SK-N-SH treated with all-trans-retinoic acid at 6 μM for 48 hours (cell line): ENCODE measurements around the gene GALC.

ENCODE experiments used
- CSDC2 ChIP-seq: fragments of 250-450 bp; sonication (Bioruptor Pico); IDR thresholded peaks from 2 replicates; pipeline ENCODE4 v1.5.0; 2020; ENCODE audit warnings: mild to moderate bottlenecking, moderate library complexity
- GLIS3 ChIP-seq: fragments of 250-450 bp; sonication (Bioruptor Pico); IDR thresholded peaks from 2 replicates; pipeline ENCODE4 v1.5.0; 2020; ENCODE audit warnings: mild to moderate bottlenecking, moderate library complexity
- ISL1 ChIP-seq: fragments of 250-450 bp; sonication (Bioruptor Pico); IDR thresholded peaks from 2 replicates; pipeline ENCODE4 v2.1.2; 2022; ENCODE audit warnings: mild to moderate bottlenecking, moderate library complexity
- PPARA ChIP-seq: fragments of 250-450 bp; sonication (Bioruptor Pico); IDR thresholded peaks from 2 replicates; pipeline ENCODE4 v1.5.0; 2020; ENCODE audit warnings: mild to moderate bottlenecking, borderline replicate concordance
- SNAI2 ChIP-seq: fragments of 250-450 bp; sonication (Bioruptor Pico); IDR thresholded peaks from 2 replicates; pipeline ENCODE4 v1.5.0; 2020; ENCODE audit warnings: mild to moderate bottlenecking, moderate library complexity
- TOX ChIP-seq: fragments of 250-450 bp; sonication (Bioruptor Pico); IDR thresholded peaks from 2 replicates; pipeline ENCODE4 v1.8.0; 2021; ENCODE audit warnings: mild to moderate bottlenecking, moderate library complexity, borderline replicate concordance
- TSHZ2 ChIP-seq: fragments of 250-450 bp; sonication (Bioruptor Pico); IDR thresholded peaks from 2 replicates; pipeline ENCODE4 v1.5.0; 2020; ENCODE audit warnings: mild to moderate bottlenecking, moderate library complexity
- ZC3H10 ChIP-seq: fragments of 250-450 bp; sonication (Bioruptor Pico); IDR thresholded peaks from 2 replicates; pipeline ENCODE4 v1.5.1; 2021; ENCODE audit warnings: mild to moderate bottlenecking, moderate library complexity

GRCh38 chr14:87896393-87897380 is 96.3 kb downstream of the GALC start:
- no peak for TF ChIP-seq PPARA (CRISPR knock-in tag)
- TF ChIP-seq TOX, result no peak
- TF ChIP-seq ISL1 (CRISPR knock-in tag), result no peak
- no peak for TF ChIP-seq TSHZ2 (CRISPR knock-in tag)
- no peak for TF ChIP-seq SNAI2 (CRISPR knock-in tag)
- TF ChIP-seq CSDC2 (CRISPR knock-in tag), result no peak
- TF ChIP-seq GLIS3 (CRISPR knock-in tag), result no peak
- no peak for TF ChIP-seq ZC3H10 (CRISPR knock-in tag)
